Stimulated activated CD8-positive, alpha-beta memory T cell treated with anti-CD3 and anti-CD28 coated beads, Interleukin-4, amount 100 ng/mL, for 4 hours (primary cell): Measurements from ENCODE around the gene HLA-DOB.

ENCODE experiments used
- DNase-seq, 2 donors: peaks; one replicate each; pipeline ENCODE4 v3.0.0-alpha.2; 2020; ENCODE audit warnings: low read depth in 2 of 2, low spot score in 1 of 2

The HLA-DOB gene

GRCh38 chr6:32843979-32844838 lies 27.4 kb upstream of the HLA-DOB start, which contains the start of gene PSMB8:
Gene PSMB8, minus strand, starts transcription at chr6:32844047. Its CDS starts 51 bp downstream, at chr6:32843996.
- peak; percentile 98 for DNase-seq

DNA sequence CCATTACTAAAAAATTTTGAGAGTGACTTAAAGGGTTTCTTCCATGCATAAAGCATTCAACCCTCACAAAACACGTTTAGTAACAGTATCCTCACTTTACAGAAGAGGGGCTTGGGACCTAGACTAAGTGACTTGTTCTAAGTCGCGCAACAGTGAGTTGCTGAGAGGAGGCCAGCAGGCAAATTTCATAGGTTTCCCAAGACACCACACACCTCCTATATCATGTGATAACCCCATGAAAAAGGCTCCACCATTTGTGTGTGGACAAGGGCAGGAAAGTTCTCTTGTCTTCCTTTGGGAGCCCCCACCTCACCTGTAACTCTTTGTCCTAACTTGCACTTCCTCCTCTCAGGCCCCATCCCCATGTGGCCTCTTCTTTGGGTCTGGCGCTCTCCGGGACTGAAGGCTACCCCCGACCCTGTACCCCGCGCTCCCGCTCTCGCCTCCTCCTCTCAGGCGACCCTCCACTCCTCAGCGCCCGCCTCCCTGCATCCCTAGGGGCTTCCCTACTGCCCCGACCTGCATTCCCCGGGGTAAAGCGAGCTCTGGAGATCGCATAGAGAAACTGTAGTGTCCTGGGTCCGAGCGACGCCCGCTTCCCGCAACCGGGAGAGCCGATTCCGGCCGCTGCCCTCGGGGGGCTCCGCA lies 26.7 kb upstream of the HLA-DOB start:
- no peak for DNase-seq

DNA sequence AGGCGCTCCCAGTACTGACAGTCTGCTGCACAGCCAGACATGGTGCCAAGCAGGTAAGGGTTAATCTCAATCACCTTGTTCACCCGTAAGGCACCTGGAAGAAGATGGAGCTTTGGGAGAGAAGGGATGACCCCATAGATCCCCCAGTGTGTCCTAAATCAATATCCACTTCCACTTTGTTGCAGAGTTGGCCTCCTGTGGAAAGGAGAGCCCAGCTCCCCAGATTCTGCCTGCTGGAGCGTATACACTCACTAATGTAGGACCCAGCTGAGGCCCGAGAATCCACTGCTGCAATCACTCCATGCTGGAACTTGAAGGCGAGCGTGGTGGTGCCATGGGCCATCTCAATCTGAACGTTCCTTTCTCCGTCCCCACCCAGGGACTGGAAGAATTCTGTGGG lies 25.9 kb upstream of the HLA-DOB start:
- no peak for DNase-seq

DNA sequence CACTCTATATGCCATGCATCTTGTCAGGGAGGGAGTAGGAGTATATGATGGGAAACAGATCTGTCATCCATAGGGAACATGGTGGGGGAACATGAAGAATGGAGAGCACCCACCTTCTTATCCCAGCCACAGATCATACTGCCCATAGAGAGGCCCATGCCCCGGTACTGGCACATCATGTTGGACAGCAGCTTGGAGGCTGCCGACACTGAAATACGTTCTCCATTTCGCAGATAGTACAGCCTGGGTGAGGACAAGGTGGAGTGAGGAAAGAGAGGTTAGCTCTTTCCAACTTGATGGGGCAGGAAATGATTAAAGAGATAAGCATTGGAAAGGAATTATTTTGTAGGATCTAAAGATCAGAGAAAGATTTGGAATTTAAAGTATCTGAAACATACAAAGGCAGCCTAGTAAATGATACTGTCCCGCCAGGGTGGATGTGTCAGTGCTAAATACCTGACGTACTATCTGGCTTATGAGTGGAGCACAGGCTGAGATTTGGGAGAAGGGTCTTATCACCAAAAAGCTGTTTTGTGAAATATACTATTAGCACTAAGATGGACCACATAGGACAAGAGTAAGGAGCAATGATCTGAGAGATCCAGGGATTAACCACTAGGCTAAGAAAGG lies 25.3 kb upstream of the HLA-DOB start:
- DNase-seq = no peak

DNA sequence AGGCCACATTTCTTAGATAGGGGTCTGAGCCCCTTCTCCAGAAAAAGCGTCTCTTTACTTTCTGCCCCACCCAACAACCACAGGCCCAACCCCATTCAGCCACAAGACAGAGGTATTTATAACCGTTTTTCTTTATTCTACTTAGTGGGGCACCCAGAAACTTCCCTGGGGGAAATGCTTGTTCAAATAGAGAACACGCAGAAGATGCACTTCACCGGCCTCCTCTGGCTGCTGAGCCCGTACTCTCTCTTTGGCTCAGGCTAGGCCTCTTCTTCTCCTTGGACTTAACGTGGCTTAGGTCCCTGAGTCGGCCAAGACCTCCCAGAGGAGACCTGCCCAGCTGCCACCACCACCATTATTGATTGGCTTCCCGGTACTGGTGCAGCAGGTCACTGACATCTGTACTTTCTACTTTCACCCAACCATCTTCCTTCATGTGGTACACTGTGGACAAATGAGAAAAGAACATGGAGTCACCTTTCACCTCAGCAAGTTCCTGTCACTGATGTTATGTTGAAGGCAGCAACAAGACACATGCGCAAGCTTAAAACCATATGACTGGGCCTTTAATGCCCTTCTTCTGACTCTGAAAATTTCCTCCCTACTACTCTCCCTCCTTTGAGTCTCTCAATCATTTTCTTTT lies 23.9 kb upstream of the HLA-DOB start:
- no peak for DNase-seq

GRCh38 chr6:32839356-32839755 lies 22.6 kb upstream of the HLA-DOB start:
- no peak for DNase-seq

DNA sequence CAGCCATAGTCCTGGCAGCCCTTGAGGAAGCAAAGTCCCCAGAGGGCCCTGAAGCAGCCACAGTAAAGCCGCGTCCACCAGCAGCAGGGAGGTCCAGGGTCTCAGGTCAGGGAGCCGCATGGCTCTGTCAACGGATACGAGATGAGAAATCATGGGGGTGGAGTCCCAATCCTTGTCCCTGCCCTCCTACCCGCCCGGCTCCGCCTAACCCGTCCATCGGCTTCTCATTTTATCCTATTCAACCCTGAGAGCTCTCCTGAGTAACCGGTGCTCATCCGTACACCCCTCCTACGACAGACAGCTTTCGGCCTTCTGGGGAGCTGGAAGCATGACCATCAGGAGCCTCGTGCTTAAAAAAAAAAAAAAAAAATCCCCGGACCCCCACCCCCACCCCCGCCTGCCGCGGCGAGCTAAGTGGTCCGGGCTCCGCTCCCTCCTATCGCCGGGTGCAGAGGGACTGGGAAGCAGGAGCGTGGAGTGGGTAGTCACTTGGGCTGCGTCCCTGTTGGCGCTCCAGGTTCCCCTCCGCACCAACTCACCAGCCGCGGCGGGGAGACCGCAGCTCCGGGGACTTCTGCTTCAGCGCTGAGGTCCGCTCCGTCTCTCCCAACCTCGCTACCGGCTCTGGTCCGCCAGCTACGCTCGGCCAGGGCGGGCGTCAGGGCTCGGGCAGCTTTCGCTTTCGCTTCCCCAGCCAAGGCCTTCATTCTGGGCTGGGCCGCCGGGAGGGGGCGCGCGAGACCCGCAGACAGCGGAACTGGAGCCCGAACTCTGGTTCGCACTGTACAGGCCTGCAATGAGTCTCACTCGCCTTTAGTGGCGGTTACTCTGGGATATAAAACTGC lies 21.5 kb upstream of the HLA-DOB start, which contains the start of gene TAP2:
TAP2 (minus strand) TSS at position 626 of the 845 bp plus-strand sequence; CDS start at position 120, 506 bp downstream.
- peak; percentile 93 to 96 for DNase-seq

DNA sequence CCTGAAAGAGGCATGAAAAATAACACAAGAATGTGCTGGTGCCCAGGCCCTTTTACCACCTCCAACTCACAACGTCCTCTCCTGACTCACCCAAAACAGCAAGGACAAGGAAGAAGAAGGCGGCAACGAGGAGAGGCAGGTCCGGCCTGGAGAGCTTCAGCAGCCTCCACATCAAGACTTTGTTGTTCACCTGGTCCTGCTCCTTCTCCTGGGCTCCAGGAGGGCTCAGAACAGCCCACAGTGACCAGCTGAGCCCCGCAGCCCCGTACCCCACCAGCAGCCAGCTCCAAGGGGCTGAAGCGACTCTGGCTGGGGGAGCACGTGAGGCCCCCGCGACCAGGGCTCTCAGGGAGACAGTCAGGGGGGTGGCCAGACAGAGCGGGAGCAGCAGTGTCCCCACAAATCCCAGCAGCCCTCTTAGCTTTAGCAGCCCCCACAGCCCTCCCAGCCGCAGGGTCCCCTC lies 20.9 kb upstream of the HLA-DOB start:
- DNase-seq = no peak

DNA sequence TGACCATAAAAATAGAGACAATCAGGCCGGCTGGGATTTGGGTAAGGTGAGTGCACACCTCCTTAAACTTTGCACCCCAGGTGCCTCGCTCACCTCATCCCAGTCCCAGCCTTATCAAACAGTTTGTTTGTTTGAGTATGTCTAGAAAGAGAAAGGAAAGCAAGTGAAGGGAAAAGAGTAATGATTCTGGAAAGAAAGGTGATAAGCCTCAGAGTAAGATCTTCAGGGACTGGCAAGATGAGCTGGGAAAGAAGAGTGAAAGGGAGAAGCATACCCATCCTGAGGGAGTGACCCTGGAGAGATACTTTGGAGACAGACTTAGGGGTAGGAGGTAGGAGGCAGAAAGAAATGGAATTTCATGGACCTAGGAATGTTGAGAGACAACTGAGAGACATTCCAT lies 20.1 kb upstream of the HLA-DOB start:
- no peak for DNase-seq

- DNase-seq = no peak
Measured at GRCh38 chr6:32835167-32835893, 18.5 kb upstream of the HLA-DOB start.

GRCh38 chr6:32833664-32834063 lies 16.9 kb upstream of the HLA-DOB start:
- DNase-seq = no peak

GRCh38 chr6:32832535-32832934 lies 15.7 kb upstream of the HLA-DOB start:
- no peak for DNase-seq

DNA sequence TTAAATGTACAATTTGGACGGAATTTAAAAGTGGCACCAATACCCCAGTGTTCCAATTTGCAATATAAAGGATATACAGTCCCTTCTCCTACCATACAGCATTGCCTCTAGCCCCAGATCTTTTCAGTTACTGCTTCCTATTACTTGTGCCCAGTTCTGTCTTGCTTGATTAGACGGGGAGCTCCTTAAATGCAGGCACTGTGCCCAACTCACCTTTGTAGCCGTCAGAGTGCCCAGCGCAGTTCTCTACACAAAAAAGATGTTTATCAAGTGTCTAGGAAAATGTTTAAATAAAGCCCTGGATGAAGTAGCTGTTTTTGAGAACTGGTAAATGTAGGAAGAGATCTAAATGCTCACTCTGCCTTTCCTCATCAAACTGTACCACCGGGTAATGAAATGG lies 14.1 kb upstream of the HLA-DOB start:
- DNase-seq = no peak

DNA sequence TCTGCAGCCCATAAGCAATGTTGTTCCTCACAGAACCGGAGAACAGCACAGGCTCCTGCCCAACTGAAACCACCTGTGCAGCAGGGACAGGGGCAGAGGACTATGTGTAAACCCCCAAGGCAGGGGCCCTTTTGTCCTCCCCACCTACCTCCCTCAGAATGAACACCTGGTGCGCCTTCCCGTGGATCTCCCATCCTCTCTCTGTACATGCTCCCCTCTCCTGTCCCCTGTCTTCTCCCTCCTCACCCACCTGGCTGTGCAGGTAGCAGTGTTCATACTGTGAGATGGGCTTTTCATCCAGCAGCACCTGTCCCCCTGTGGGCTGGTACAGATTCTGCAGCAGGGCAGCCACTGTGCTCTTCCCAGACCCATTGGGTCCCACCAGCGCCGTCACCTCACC lies 13.2 kb upstream of the HLA-DOB start:
- no peak for DNase-seq

GRCh38 chr6:32829495-32829894 lies 12.7 kb upstream of the HLA-DOB start:
- no peak for DNase-seq

GRCh38 chr6:32827025-32827424 lies 10.2 kb upstream of the HLA-DOB start:
- DNase-seq = no peak

DNA sequence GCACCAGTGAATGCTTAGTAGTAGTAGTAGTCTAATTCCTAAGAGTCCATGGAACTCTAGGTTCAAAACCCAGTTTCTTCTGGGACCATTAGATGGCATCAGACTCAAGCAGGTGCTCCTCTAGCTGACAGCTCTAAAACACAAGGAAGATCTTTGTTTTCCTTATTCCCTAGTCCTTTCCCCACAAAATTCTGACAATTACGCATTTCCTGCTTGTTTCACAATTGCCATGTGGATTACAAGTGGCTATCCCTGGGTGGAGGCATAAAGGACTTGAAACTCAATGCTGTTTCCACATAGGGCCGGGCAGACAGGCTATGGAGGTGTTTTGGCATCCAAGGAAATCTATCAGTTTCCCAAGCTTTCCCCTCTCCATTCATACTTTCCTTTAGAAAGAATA lies 9.2 kb upstream of the HLA-DOB start:
- no peak for DNase-seq

DNA sequence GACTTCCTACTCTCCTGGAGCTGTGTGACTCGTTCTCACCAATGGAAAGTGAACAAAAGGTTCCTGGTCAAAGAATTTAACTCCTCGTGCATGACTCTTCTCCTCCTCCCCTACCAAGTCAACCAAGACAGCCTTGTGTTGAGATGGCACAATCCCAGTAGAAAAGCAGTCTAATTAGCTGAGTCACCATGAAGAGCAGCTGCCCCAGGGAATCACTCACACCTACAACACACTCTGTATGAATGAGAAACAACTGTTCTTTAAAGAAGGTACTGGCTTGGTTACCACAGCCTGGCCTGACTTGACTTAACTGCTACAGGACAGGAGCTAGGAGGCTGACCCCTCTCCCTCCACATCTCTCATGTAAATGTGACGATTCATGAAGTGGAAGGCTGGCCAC lies 2.9 kb upstream of the HLA-DOB start:
- DNase-seq = no peak

- no peak for DNase-seq
Measured at GRCh38 chr6:32818867-32819266, 2.1 kb upstream of the HLA-DOB start.

- no peak for DNase-seq
Measured at GRCh38 chr6:32815996-32816395, 806 bp downstream of the HLA-DOB start.
